Endothelial cell of umbilical vein (primary cell): Measurements from ENCODE around the gene CHCHD5. TPM values are rescaled to one million over a fixed set of nuclear protein-coding genes. Genes with fewer than 3 reads are reported as not detected.

ENCODE experiments used
- BruUV-seq: library from RNA; stranded (reverse); fragments of 400-500 nt; replicated peaks from 2 replicates; lab custom pipeline; 2021; lab: Mats Ljungman, UMichigan
- CTCF ChIA-PET: fragments of 300-600, 350-600 bp; sonication (Branson Sonifier 250); formaldehyde crosslinking; loops from one replicate; lab custom pipeline; 2021; ENCODE audit warnings: antibody characterized with exemption, inconsistent platforms; lab: Charles Lee
- POLR2A ChIA-PET: fragments of 300-600, 350-600 bp; sonication (Branson Sonifier 250); formaldehyde crosslinking; loops from one replicate; lab custom pipeline; 2021; ENCODE audit warnings: antibody characterized with exemption, inconsistent platforms; lab: Charles Lee
- DNase-seq: peaks from one replicate; pipeline ENCODE4 v3.0.0-alpha.2; 2011; ENCODE audit warnings: low read depth, low spot score
- FAIRE-seq: peaks from 2 replicates; lab custom pipeline; 2011; peaks lifted over from hg19 to GRCh38; lab: Jason Lieb, UNC
- H2AFZ ChIP-seq: 2 replicates; pipeline ENCODE4 v1.6.0; 2012; ENCODE audit warnings: low read depth, low read length, control low read depth, inconsistent platforms
- H3K27ac ChIP-seq: 2 replicates; pipeline ENCODE4 v1.5.1; 2011; ENCODE audit warnings: low read depth, mild to moderate bottlenecking, control low read depth, low read length, moderate library complexity; ENCODE audit not compliant: insufficient read depth
- H3K27me3 ChIP-seq, 2 experiments: 2 replicates each; pipeline versions ENCODE4 v1.6.0 to v1.6.1; 2011; ENCODE audit warnings: low read length in 2 of 2, mixed read lengths in 1 of 2; ENCODE audit not compliant: control insufficient read depth in 2 of 2, insufficient read depth in 2 of 2
- H3K36me3 ChIP-seq, 2 experiments: 2 replicates in 1 of 2; 3 replicates in 1 of 2; pipeline ENCODE4 v1.5.1; 2011; ENCODE audit warnings: low read length in 2 of 2, mild to moderate bottlenecking in 1 of 2, moderate library complexity in 1 of 2; ENCODE audit not compliant: control insufficient read depth in 2 of 2, insufficient read depth in 2 of 2; ENCODE audit errors: extremely low read depth in 1 of 2
- H3K4me1 ChIP-seq: 3 replicates; pipeline ENCODE4 v1.5.1; 2011; ENCODE audit warnings: mild to moderate bottlenecking, low read length; ENCODE audit not compliant: control insufficient read depth, insufficient read depth; ENCODE audit errors: extremely low read depth
- H3K4me2 ChIP-seq: 2 replicates; pipeline ENCODE4 v1.6.1; 2011; ENCODE audit warnings: low read length, control low read depth, mixed read lengths; ENCODE audit not compliant: insufficient read depth
- H3K4me3 ChIP-seq, 3 experiments: fragments of 200-600 bp in 1 of 3; sonication (generic), shearing (Covaris generic) in 1 of 3; replicated peaks in 1 of 3; 2 replicates each; pipeline ENCODE4 v1.5.1; 2011 to 2016; ENCODE audit warnings: control low read depth in 3 of 3, low read length in 3 of 3, mild to moderate bottlenecking in 2 of 3, inconsistent platforms in 1 of 3, low read depth in 1 of 3, moderate library complexity in 1 of 3; ENCODE audit not compliant: insufficient read depth in 1 of 3
- H3K79me2 ChIP-seq: 2 replicates; pipeline ENCODE4 v1.6.0; 2012; ENCODE audit warnings: low read length, inconsistent platforms; ENCODE audit not compliant: control insufficient read depth, insufficient read depth
- H3K9ac ChIP-seq: replicated peaks from 2 replicates; pipeline ENCODE3; 2011; ENCODE audit warnings: low read length, control low read depth; ENCODE audit not compliant: insufficient read depth; ENCODE audit errors: extremely low read depth
- H3K9me1 ChIP-seq: replicated peaks from 3 replicates; pipeline ENCODE4 v1.6.0; 2011; ENCODE audit warnings: mild to moderate bottlenecking, low read length; ENCODE audit not compliant: control insufficient read depth, insufficient read depth; ENCODE audit errors: extremely low read depth
- H3K9me3 ChIP-seq: replicated peaks from 2 replicates; pipeline ENCODE4 v1.5.1; 2012; ENCODE audit warnings: low read length, inconsistent platforms; ENCODE audit not compliant: control insufficient read depth, insufficient read depth
- H4K20me1 ChIP-seq: replicated peaks from 2 replicates; pipeline ENCODE3; 2011; ENCODE audit warnings: mild to moderate bottlenecking, low read length; ENCODE audit not compliant: control insufficient read depth, insufficient read depth; ENCODE audit errors: extremely low read depth
- EZH2 ChIP-seq: IDR thresholded peaks from 2 replicates; pipeline ENCODE4 v1.6.1; 2012; ENCODE audit warnings: borderline replicate concordance, low read depth, mild to moderate bottlenecking, moderate library complexity, low read length, inconsistent platforms; ENCODE audit not compliant: severe bottlenecking
- GATA2 ChIP-seq: IDR thresholded peaks from 2 replicates; pipeline ENCODE4 v1.7.0; 2011; ENCODE audit warnings: low read depth, mild to moderate bottlenecking, moderate library complexity, mixed read lengths, low read length; ENCODE audit not compliant: insufficient read length, insufficient read depth
- JUN ChIP-seq: IDR thresholded peaks from 2 replicates; pipeline ENCODE4 v1.6.1; 2011; ENCODE audit warnings: borderline replicate concordance, low read depth; ENCODE audit not compliant: insufficient read length, insufficient read depth
- POLR2A ChIP-seq: IDR thresholded peaks from 2 replicates; pipeline ENCODE4 v1.6.1; 2012; ENCODE audit warnings: low read depth, mild to moderate bottlenecking, control low read depth, low read length
- POLR2AphosphoS5 ChIP-seq: IDR thresholded peaks from 2 replicates; pipeline ENCODE4 v1.6.1; 2012; ENCODE audit warnings: low read depth, mild to moderate bottlenecking, control low read depth, low read length, moderate library complexity; ENCODE audit not compliant: insufficient read depth
- dilution Hi-C: fragments of 300-500 bp; cut with MboI; formaldehyde crosslinking; loops from one replicate; pipeline ENCODE4 v1.15.0; 2019; ENCODE audit warnings: low sequenced_read_pairs; ENCODE audit not compliant: extremely low pct_ligation_motif_present
- intact Hi-C: fragments of 100-400 bp; cut with micrococcal nuclease; formaldehyde crosslinking; loops from one replicate; pipeline ENCODE4 v1.10.0; 2022
- polyA plus RNA-seq, 4 experiments: library from polyadenylated mRNA; depleted of rRNA in 3 of 4; stranded (reverse) in 3 of 4; unstranded in 1 of 4; fragments of >200 nt; gene quantifications; 2 replicates each; pipeline versions ENCODE4 v1.2.1 to v1.2.3, GENCODE V29; 2011 to 2012; ENCODE audit warnings: missing spikeins in 1 of 4
- total RNA-seq: library from RNA; stranded (reverse); gene quantifications from 2 replicates; pipeline ENCODE4 v1.2.3, GENCODE V29; 2021
- TF ChIP-seq, protein P1 (sequence below): IDR thresholded peaks from 2 replicates; pipeline ENCODE4 v1.6.1; 2011; ENCODE audit not compliant: insufficient read depth, insufficient read length
- TF ChIP-seq, protein P2 (sequence below), 2 donors: IDR thresholded peaks; 1 replicate in 1 of 2; 2 replicates in 1 of 2; pipeline ENCODE4 v1.5.1; 2011; ENCODE audit warnings: low read length in 2 of 2, mild to moderate bottlenecking in 2 of 2, moderate library complexity in 2 of 2, control low read depth in 1 of 2, inconsistent platforms in 1 of 2, low read depth in 1 of 2; ENCODE audit not compliant: insufficient read depth in 1 of 2; ENCODE audit errors: extremely low read depth in 1 of 2

Gene CHCHD5
- total and polyA plus RNA-seq, 2 donors (not counting 3 experiments of a cell fraction or from before 2014, with no cell fraction given) = 22.2 to 44.7 TPM

GRCh38 chr2:112603731-112604130 lies 19.3 kb downstream of the CHCHD5 start:
- Histone ChIP-seq H2AFZ (no peak overlapping the region), H3K9ac (no peak overlapping the region), H3K36me3 (no peaks in the 10 kb centered on the region), H3K4me1 (peaks cover 2% of the 10 kb centered on the region), H3K27ac (no peak overlapping the region), H3K9me3 (no peaks in the 10 kb centered on the region), H3K79me2 (no peaks in the 10 kb centered on the region), H3K9me1 (no peaks in the 10 kb centered on the region), H3K4me2 (no peak overlapping the region), H3K4me3 (no peak overlapping the region), H4K20me1 (no peaks in the 10 kb centered on the region), H3K27me3 (no peaks in the 10 kb centered on the region)
- BruUV-seq = no TSS peak
- CTCF ChIA-PET = interaction anchor here (0.9 to 1.2 kb wide), 6 partner anchors 23 to 122 kb away, joined by 3 to 5 read pairs (median 3); no protein-coding TSS in a partner anchor
- no peak for TF ChIP-seq GATA2
- TF ChIP-seq, protein P1, sequence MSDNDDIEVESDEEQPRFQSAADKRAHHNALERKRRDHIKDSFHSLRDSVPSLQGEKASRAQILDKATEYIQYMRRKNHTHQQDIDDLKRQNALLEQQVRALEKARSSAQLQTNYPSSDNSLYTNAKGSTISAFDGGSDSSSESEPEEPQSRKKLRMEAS = no peak
- FAIRE-seq = no peak
- dilution Hi-C loops (no loop called here), intact Hi-C loops (loop anchor here (5.0 kb wide), 1 partner anchor 354 kb away; no protein-coding TSS in a partner anchor)
- POLR2A ChIA-PET = interaction anchor here (0.6 kb wide), 1 partner anchor 47 kb away, joined by 7 read pairs; no protein-coding TSS in a partner anchor
- DNase-seq = no peak

- no peaks in the 10 kb centered on the region for H3K4me1 ChIP-seq
- H3K36me3 ChIP-seq = no peaks in the 10 kb centered on the region
- no peak overlapping the region for H3K4me2 ChIP-seq
- H4K20me1 ChIP-seq = no peaks in the 10 kb centered on the region
- H3K9me1 ChIP-seq = no peaks in the 10 kb centered on the region
- intact Hi-C loops (loop anchor here (5.0 kb wide), 1 partner anchor 352 kb away; no protein-coding TSS in a partner anchor), dilution Hi-C loops (no loop called here)
- FAIRE-seq (no peak), DNase-seq (no peak)
- H3K79me2 ChIP-seq = no peaks in the 10 kb centered on the region
- BruUV-seq = no TSS peak
- TF ChIP-seq GATA2 (no peak), POLR2AphosphoS5 (no peak), POLR2A (no peak), JUN (no peak), EZH2 (no peak)
- TF ChIP-seq, protein P1 = no peak
- TF ChIP-seq, protein P2, sequence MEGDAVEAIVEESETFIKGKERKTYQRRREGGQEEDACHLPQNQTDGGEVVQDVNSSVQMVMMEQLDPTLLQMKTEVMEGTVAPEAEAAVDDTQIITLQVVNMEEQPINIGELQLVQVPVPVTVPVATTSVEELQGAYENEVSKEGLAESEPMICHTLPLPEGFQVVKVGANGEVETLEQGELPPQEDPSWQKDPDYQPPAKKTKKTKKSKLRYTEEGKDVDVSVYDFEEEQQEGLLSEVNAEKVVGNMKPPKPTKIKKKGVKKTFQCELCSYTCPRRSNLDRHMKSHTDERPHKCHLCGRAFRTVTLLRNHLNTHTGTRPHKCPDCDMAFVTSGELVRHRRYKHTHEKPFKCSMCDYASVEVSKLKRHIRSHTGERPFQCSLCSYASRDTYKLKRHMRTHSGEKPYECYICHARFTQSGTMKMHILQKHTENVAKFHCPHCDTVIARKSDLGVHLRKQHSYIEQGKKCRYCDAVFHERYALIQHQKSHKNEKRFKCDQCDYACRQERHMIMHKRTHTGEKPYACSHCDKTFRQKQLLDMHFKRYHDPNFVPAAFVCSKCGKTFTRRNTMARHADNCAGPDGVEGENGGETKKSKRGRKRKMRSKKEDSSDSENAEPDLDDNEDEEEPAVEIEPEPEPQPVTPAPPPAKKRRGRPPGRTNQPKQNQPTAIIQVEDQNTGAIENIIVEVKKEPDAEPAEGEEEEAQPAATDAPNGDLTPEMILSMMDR (IDR thresholded peaks at IDR 0.05; ENCODE audit: extremely low read depth in 1 of 2, insufficient read depth in 1 of 2, low read depth in 1 of 2, low read length in 2 of 2) = no peak
- H3K9me3 ChIP-seq = no peaks in the 10 kb centered on the region
- CTCF ChIA-PET = interaction anchor here (0.9 to 2.6 kb wide), 6 partner anchors 22 to 122 kb away, joined by 3 to 11 read pairs (median 4); no protein-coding TSS in a partner anchor
- no peak overlapping the region for H3K27ac ChIP-seq
- H3K4me3 ChIP-seq = no peak overlapping the region
- no peaks in the 10 kb centered on the region for H3K27me3 ChIP-seq
- POLR2A ChIA-PET = no interaction called here
- H2AFZ ChIP-seq = no peak overlapping the region
- no peak overlapping the region for H3K9ac ChIP-seq
Observed at GRCh38 chr2:112604952-112605351, 20.5 kb downstream of the CHCHD5 start.
